GM19240 (cell line): Measurements from ENCODE around the gene BIN1.

Experiments used
- DNase-seq: peaks from one replicate; pipeline ENCODE4 v3.0.0; 2011; ENCODE audit warnings: low spot score; ENCODE audit not compliant: insufficient read length

BIN1 gene

GRCh38 chr2:127106991-127107621 is at the start of gene BIN1:
BIN1 (minus strand) TSS chr2:127107154; CDS start chr2:127106943, 211 bp downstream.
- peak; percentile 82 for DNase-seq

- DNase-seq = no peak
These were observed 49.0 kb upstream of the BIN1 start for GRCh38 chr2:127155947-127156346.

GRCh38 chr2:127155028-127155581 is 48.2 kb upstream of the BIN1 start:
- DNase-seq = no peak

GRCh38 chr2:127154396-127154795 is 47.4 kb upstream of the BIN1 start:
- DNase-seq = no peak

- no peak for DNase-seq
These were observed 46.8 kb upstream of the BIN1 start for GRCh38 chr2:127153691-127154158.

GRCh38 chr2:127150996-127151395 is 44.0 kb upstream of the BIN1 start:
- DNase-seq = no peak

- DNase-seq = no peak
These were observed 42.4 kb upstream of the BIN1 start for GRCh38 chr2:127149384-127149783.

- DNase-seq = no peak
These were observed 40.0 kb upstream of the BIN1 start for GRCh38 chr2:127146820-127147502.

- no peak for DNase-seq
These were observed 39.2 kb upstream of the BIN1 start for GRCh38 chr2:127146071-127146725.

GRCh38 chr2:127145280-127145895 is 38.4 kb upstream of the BIN1 start:
- DNase-seq = no peak

GRCh38 chr2:127143841-127144782 is 37.2 kb upstream of the BIN1 start:
- DNase-seq = no peak

GRCh38 chr2:127142663-127143630 is 36.0 kb upstream of the BIN1 start:
- no peak for DNase-seq

- DNase-seq = no peak
These were observed 33.6 kb upstream of the BIN1 start for GRCh38 chr2:127140538-127140937.

GRCh38 chr2:127139766-127140165 is 32.8 kb upstream of the BIN1 start:
- no peak for DNase-seq

- no peak for DNase-seq
These were observed 31.3 kb upstream of the BIN1 start for GRCh38 chr2:127138281-127138680.

GRCh38 chr2:127137741-127138140 is 30.8 kb upstream of the BIN1 start:
- no peak for DNase-seq

- DNase-seq = no peak
These were observed 30.3 kb upstream of the BIN1 start for GRCh38 chr2:127137225-127137624.

- DNase-seq = no peak
These were observed 28.2 kb upstream of the BIN1 start for GRCh38 chr2:127134833-127135830.
